Measurements from ENCODE around the gene VAMP5. TPM values are rescaled to one million over a fixed set of nuclear protein-coding genes. Genes with fewer than 3 reads are reported as not detected.
A peak's percentile ranks its signal among the peaks of the same experiment; 100 is the strongest.

VAMP5 gene
- total RNA-seq, 1 experiment from 2014 or later: 1.9 TPM

DNA sequence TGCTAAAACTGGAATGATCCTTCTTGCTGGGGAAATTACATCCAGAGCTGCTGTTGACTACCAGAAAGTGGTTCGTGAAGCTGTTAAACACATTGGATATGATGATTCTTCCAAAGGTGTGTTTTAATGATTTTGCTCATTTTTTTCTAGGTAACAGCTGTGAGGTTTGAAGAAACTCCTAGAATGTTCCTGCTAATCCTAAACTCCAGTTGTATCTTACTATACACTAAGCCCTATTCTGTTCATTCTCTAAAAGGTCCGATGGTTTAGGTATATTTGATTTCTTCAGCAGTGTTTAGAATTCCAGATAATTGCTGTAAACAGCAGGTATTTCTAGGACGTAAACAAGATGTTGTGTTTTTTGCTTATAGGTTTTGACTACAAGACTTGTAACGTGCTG is 43.0 kb upstream of the VAMP5 start:
- no peak for TF ChIP-seq ZNF274 (IDR thresholded peaks at IDR 0.05; ENCODE audit: low read depth, low read length)
- TF ChIP-seq, protein P1, sequence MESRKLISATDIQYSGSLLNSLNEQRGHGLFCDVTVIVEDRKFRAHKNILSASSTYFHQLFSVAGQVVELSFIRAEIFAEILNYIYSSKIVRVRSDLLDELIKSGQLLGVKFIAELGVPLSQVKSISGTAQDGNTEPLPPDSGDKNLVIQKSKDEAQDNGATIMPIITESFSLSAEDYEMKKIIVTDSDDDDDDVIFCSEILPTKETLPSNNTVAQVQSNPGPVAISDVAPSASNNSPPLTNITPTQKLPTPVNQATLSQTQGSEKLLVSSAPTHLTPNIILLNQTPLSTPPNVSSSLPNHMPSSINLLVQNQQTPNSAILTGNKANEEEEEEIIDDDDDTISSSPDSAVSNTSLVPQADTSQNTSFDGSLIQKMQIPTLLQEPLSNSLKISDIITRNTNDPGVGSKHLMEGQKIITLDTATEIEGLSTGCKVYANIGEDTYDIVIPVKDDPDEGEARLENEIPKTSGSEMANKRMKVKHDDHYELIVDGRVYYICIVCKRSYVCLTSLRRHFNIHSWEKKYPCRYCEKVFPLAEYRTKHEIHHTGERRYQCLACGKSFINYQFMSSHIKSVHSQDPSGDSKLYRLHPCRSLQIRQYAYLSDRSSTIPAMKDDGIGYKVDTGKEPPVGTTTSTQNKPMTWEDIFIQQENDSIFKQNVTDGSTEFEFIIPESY (IDR thresholded peaks at IDR 0.05; ENCODE audit: extremely low read depth, insufficient replicate concordance, low read length): no peak
- Histone ChIP-seq H3K79me2 (ENCODE audit: insufficient read depth, low read length) (peaks cover 65% of the 10 kb centered on the region), H3K4me2 (ENCODE audit: low read length) (peak overlapping the region; percentile 75), H3K9ac (ENCODE audit: low read length) (peak overlapping the region; percentile 94), H2AFZ (ENCODE audit: low read depth, low read length, poor library complexity, severe bottlenecking) (no peak overlapping the region), H3K4me1 (ENCODE audit: control insufficient read depth in 1 of 2, insufficient read depth in 2 of 2, low read length in 2 of 2) (peaks cover 14 to 54% of the 10 kb centered on the region in 2 experiments; a peak in 3 of 4 replicates), H3K27me3 (ENCODE audit: insufficient read depth, low read length) (no peaks in the 10 kb centered on the region), H3K4me3 (replicated peaks in 1 of 2; ENCODE audit: low read depth in 1 of 2, low read length in 2 of 2) (peak overlapping the region; percentile 84 to 94), H3K36me3 (ENCODE audit: control insufficient read depth in 1 of 2, insufficient read depth in 2 of 2, low read length in 2 of 2) (peaks cover 39 to 57% of the 10 kb centered on the region in 2 experiments), H3K9me2 (ENCODE audit: insufficient read depth) (no peaks in the 10 kb centered on the region), H3K9me3 (ENCODE audit: control insufficient read depth in 1 of 2, insufficient read depth in 1 of 2, low read depth in 1 of 2, low read length in 2 of 2) (no peaks in the 10 kb centered on the region), H3K27ac (ENCODE audit: low read depth, low read length) (peak overlapping the region; percentile 99; the same call in 1 of the 2 replicates), H4K20me1 (ENCODE audit: insufficient read depth) (peaks cover 42% of the 10 kb centered on the region)
- intact Hi-C loops (cut with micrococcal nuclease): no loop called here
- RAD21 ChIA-PET (ENCODE audit: low non-redundant PET in 1 of 2, low total read pairs in 2 of 2, uncharacterized antibody in 2 of 2, unreplicated experiment in 2 of 2): no interaction called here
- CTCF ChIA-PET: interaction anchor here (1.5 kb wide), 1 partner anchor 11 kb away, joined by 4 read pairs; no protein-coding TSS in a partner anchor
- POLR2A ChIA-PET: interaction anchor here (0.6 to 15.3 kb wide), 9 partner anchors 9 to 117 kb away, joined by 3 to 236 read pairs (median 26); partner anchors contain the start of genes GGCX and SH2D6
- BruUV-seq (replicated peaks): no TSS peak
- DNase-seq (ENCODE audit: low read depth, low spot score) (no peak), ATAC-seq (no peak)

DNA sequence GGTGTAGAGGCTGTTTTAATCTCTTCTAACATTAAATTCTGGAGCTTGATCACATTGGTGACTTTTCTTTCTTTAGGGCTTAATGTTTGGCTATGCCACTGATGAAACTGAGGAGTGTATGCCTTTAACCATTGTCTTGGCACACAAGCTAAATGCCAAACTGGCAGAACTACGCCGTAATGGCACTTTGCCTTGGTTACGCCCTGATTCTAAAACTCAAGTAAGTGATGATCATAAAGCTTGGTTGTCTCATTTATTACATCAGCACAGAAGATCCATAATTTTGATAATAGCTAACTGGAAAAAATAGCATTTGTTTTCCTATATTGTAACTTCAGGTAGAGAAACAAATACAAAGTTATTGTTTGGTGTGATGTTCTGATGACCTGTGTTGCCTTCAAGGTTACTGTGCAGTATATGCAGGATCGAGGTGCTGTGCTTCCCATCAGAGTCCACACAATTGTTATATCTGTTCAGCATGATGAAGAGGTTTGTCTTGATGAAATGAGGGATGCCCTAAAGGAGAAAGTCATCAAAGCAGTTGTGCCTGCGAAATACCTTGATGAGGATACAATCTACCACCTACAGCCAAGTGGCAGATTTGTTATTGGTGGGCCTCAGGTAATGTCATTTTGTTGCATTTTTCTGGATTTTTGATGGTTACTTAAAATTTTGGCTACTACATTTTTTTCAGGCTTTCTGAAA is 42.3 kb upstream of the VAMP5 start:
- no peaks in the 10 kb centered on the region for H3K9me2 ChIP-seq (ENCODE audit: insufficient read depth)
- POLR2A ChIA-PET: interaction anchor here (0.6 to 15.3 kb wide), 6 partner anchors 11 to 118 kb away, joined by 3 to 236 read pairs (median 20); partner anchors contain the start of gene SH2D6
- ATAC-seq: no peak

More for the DNA sequence above, 42.3 kb upstream of the VAMP5 start:
- Histone ChIP-seq H3K27me3 (ENCODE audit: insufficient read depth, low read length) (no peaks in the 10 kb centered on the region), H3K9ac (ENCODE audit: low read length) (0 out of 2 replicates have a peak overlapping the region, but pooled peaks have one; percentile 94), H3K36me3 (ENCODE audit: control insufficient read depth in 1 of 2, insufficient read depth in 2 of 2, low read length in 2 of 2) (peaks cover 39 to 57% of the 10 kb centered on the region in 2 experiments), H3K4me1 (ENCODE audit: control insufficient read depth in 1 of 2, insufficient read depth in 2 of 2, low read length in 2 of 2) (peaks cover 14 to 47% of the 10 kb centered on the region in 2 experiments; a peak in 3 of 4 replicates), H3K4me2 (ENCODE audit: low read length) (peak overlapping the region; percentile 75), H3K27ac (ENCODE audit: low read depth, low read length) (peak overlapping the region; percentile 99; the same call in 1 of the 2 replicates), H4K20me1 (ENCODE audit: insufficient read depth) (peaks cover 42% of the 10 kb centered on the region), H3K4me3 (replicated peaks in 1 of 2; ENCODE audit: low read depth in 1 of 2, low read length in 2 of 2) (peak overlapping the region in 1 of 2 experiments; percentile 84; a peak in 2 of 4 replicates), H3K9me3 (ENCODE audit: control insufficient read depth in 1 of 2, insufficient read depth in 1 of 2, low read depth in 1 of 2, low read length in 2 of 2) (no peaks in the 10 kb centered on the region), H2AFZ (ENCODE audit: low read depth, low read length, poor library complexity, severe bottlenecking) (no peak overlapping the region), H3K79me2 (ENCODE audit: insufficient read depth, low read length) (peaks cover 63% of the 10 kb centered on the region)
- BruUV-seq (replicated peaks): no TSS peak
- RAD21 ChIA-PET (ENCODE audit: low non-redundant PET in 1 of 2, low total read pairs in 2 of 2, uncharacterized antibody in 2 of 2, unreplicated experiment in 2 of 2): no interaction called here
- TF ChIP-seq, protein P1 (IDR thresholded peaks at IDR 0.05; ENCODE audit: extremely low read depth, insufficient replicate concordance, low read length): no peak
- TF ChIP-seq SRF (IDR thresholded peaks at IDR 0.05; ENCODE audit: low read depth): no peak
- no peak for TF ChIP-seq JUND (IDR thresholded peaks at IDR 0.05)
- no peak for TF ChIP-seq EZH2 (IDR thresholded peaks at IDR 0.05)
- no peak for TF ChIP-seq RAD21 (IDR thresholded peaks at IDR 0.05; ENCODE audit: low read depth)
- TF ChIP-seq TCF7L2 (IDR thresholded peaks at IDR 0.05; ENCODE audit: borderline replicate concordance, extremely low read depth, insufficient read depth, insufficient read length): no peak
- TF ChIP-seq, protein P2, sequence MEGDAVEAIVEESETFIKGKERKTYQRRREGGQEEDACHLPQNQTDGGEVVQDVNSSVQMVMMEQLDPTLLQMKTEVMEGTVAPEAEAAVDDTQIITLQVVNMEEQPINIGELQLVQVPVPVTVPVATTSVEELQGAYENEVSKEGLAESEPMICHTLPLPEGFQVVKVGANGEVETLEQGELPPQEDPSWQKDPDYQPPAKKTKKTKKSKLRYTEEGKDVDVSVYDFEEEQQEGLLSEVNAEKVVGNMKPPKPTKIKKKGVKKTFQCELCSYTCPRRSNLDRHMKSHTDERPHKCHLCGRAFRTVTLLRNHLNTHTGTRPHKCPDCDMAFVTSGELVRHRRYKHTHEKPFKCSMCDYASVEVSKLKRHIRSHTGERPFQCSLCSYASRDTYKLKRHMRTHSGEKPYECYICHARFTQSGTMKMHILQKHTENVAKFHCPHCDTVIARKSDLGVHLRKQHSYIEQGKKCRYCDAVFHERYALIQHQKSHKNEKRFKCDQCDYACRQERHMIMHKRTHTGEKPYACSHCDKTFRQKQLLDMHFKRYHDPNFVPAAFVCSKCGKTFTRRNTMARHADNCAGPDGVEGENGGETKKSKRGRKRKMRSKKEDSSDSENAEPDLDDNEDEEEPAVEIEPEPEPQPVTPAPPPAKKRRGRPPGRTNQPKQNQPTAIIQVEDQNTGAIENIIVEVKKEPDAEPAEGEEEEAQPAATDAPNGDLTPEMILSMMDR (IDR thresholded peaks at IDR 0.05 in 2 of 3, conservative IDR thresholded peaks at IDR 0.05 in 1 of 3; ENCODE audit: borderline replicate concordance in 1 of 3, insufficient read depth in 1 of 3, low read depth in 2 of 3, low read length in 2 of 3): no peak
- TF ChIP-seq SIN3A (IDR thresholded peaks at IDR 0.05; ENCODE audit: low read depth): no peak
- intact Hi-C loops (cut with micrococcal nuclease): no loop called here
- DNase-seq (ENCODE audit: low read depth, low spot score): no peak
- CTCF ChIA-PET: interaction anchor here (1.5 kb wide), 1 partner anchor 10 kb away, joined by 4 read pairs; no protein-coding TSS in a partner anchor

All from HCT116 (cell line).